SU-DHL-6 (cell line): Measurements from ENCODE around the gene VILL.

Source experiments
- CTCF ChIP-seq: fragments of 200-600 bp; sonication (generic); IDR thresholded peaks from one replicate; pipeline ENCODE4 v1.5.1; 2017; ENCODE audit warnings: antibody characterized with exemption, mild to moderate bottlenecking, low read length, moderate library complexity; ENCODE audit not compliant: insufficient read depth, poor library complexity, severe bottlenecking
- EZH2phosphoT487 ChIP-seq: fragments of 200-600 bp; sonication (generic), shearing (Covaris generic); conservative IDR thresholded peaks from 2 replicates; pipeline ENCODE4 v1.6.1; 2018; ENCODE audit warnings: mild to moderate bottlenecking, antibody characterized with exemption, low read length, moderate library complexity, mixed read lengths

- TF ChIP-seq CTCF (no peak), EZH2phosphoT487 (no peak)
Observed at GRCh38 chr3:38000242-38000916, 9.8 kb downstream of the VILL start.
